Suprapubic skin (tissue), 4 donors: Measurements from ENCODE around the gene PTPRN2.

Source experiments
- CTCF ChIP-seq, 2 donors: fragments of 200-600 bp in 1 of 2; fragments of 450-650 bp in 1 of 2; sonication (generic) in 1 of 2; IDR thresholded peaks; one replicate each; pipeline ENCODE4 v1.5.1; 2016 to 2019; ENCODE audit warnings: antibody characterized with exemption in 2 of 2, mild to moderate bottlenecking in 1 of 2, moderate library complexity in 1 of 2
- POLR2A ChIP-seq, 2 donors: fragments of 450-650 bp; IDR thresholded peaks; one replicate each; pipeline ENCODE4 v1.6.1; 2017; ENCODE audit warnings: antibody characterized with exemption in 2 of 2, mild to moderate bottlenecking in 2 of 2, moderate library complexity in 2 of 2
- POLR2AphosphoS5 ChIP-seq, 3 donors: sonication (generic); formaldehyde crosslinking; IDR thresholded peaks; one replicate each; pipeline ENCODE4 v1.6.1; 2017; ENCODE audit warnings: antibody characterized with exemption in 3 of 3

DNA sequence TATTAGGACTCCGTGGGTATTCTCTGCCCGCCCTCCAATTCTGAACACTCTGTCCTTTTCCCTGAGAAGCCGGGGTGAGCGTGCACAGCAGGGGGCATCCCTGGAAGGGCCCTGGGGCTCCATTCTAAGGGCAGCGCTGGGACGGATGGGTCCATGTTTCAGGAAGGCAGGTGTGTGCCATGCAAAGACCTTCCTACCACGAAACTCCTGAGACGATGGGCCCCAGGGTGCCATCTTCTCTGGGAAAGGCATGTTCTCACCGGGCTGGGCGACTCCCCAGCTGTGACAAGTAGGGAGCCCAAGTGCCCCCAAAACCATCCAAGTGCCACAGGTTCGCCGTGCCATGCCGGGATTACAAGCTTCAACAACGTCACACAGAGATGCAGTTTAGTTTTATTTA is 994.1 kb downstream of the PTPRN2 start:
- no peak for TF ChIP-seq CTCF (IDR thresholded peaks at IDR 0.05)
- no peak for TF ChIP-seq POLR2A (IDR thresholded peaks at IDR 0.05)
- no peak for TF ChIP-seq POLR2AphosphoS5 (IDR thresholded peaks at IDR 0.05)
